Measurements from ENCODE around the gene SPATA31D3.

The SPATA31D3 gene

DNA sequence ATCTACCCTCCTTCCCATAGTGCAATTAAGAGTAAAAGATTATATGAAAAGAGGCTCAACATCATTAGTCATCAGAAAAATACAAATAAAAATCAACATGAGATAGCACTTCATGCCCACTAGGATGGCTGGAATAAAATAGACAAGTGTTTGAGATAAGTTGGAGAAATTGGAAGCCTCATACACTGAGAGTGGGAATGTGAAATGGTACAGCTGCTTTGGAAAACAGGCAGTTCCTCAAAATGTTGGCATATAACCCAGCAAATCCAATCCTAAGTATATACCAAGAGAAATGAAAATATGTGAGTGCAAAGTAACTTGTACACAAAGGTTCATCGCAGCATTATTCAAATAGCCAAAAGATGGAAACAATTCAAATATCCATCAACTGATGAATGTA, 9.8 kb downstream of the SPATA31D3 start:
- Mint-ChIP-seq H3K4me1 (no peaks in the 10 kb centered on the region), H3K36me3 (ENCODE audit: low read depth) (peaks cover 15% of the 10 kb centered on the region), H3K4me3 (no peak overlapping the region), H3K27me3 (ENCODE audit: low read depth, poor library complexity) (peaks cover 15% of the 10 kb centered on the region), H3K27ac (no peak overlapping the region), H3K9me3 (peaks cover 48% of the 10 kb centered on the region)
- no peak for DNase-seq
- TF ChIP-seq, protein P1, sequence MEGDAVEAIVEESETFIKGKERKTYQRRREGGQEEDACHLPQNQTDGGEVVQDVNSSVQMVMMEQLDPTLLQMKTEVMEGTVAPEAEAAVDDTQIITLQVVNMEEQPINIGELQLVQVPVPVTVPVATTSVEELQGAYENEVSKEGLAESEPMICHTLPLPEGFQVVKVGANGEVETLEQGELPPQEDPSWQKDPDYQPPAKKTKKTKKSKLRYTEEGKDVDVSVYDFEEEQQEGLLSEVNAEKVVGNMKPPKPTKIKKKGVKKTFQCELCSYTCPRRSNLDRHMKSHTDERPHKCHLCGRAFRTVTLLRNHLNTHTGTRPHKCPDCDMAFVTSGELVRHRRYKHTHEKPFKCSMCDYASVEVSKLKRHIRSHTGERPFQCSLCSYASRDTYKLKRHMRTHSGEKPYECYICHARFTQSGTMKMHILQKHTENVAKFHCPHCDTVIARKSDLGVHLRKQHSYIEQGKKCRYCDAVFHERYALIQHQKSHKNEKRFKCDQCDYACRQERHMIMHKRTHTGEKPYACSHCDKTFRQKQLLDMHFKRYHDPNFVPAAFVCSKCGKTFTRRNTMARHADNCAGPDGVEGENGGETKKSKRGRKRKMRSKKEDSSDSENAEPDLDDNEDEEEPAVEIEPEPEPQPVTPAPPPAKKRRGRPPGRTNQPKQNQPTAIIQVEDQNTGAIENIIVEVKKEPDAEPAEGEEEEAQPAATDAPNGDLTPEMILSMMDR (IDR thresholded peaks at IDR 0.05): no peak

DNA sequence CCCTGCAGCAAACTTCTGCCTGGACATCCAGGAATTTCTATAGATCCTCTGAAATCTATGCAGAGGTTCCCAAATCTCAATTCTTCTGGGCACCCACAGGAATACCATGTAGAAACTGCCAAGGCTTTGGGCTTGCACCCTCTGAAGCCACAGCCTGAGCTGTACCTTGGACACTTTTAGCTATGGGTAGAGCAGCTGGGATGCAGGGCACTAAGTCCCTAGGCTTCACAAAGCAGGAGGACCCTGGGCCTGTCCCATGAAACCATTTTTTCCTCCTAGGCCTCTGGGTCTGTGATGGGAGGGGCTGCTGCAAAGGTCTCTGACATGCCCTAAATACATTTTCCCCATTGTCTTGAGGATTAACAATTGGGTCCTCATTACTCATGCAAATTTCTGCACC, 12.3 kb downstream of the SPATA31D3 start:
- Mint-ChIP-seq H3K27me3 (ENCODE audit: low read depth, poor library complexity) (peaks cover 5% of the 10 kb centered on the region), H3K27ac (no peak overlapping the region), H3K9me3 (peaks cover 48% of the 10 kb centered on the region), H3K4me1 (no peaks in the 10 kb centered on the region), H3K4me3 (no peak overlapping the region), H3K36me3 (ENCODE audit: low read depth) (peaks cover 15% of the 10 kb centered on the region)
- TF ChIP-seq, protein P1 (IDR thresholded peaks at IDR 0.05): no peak
- no peak for DNase-seq

DNA sequence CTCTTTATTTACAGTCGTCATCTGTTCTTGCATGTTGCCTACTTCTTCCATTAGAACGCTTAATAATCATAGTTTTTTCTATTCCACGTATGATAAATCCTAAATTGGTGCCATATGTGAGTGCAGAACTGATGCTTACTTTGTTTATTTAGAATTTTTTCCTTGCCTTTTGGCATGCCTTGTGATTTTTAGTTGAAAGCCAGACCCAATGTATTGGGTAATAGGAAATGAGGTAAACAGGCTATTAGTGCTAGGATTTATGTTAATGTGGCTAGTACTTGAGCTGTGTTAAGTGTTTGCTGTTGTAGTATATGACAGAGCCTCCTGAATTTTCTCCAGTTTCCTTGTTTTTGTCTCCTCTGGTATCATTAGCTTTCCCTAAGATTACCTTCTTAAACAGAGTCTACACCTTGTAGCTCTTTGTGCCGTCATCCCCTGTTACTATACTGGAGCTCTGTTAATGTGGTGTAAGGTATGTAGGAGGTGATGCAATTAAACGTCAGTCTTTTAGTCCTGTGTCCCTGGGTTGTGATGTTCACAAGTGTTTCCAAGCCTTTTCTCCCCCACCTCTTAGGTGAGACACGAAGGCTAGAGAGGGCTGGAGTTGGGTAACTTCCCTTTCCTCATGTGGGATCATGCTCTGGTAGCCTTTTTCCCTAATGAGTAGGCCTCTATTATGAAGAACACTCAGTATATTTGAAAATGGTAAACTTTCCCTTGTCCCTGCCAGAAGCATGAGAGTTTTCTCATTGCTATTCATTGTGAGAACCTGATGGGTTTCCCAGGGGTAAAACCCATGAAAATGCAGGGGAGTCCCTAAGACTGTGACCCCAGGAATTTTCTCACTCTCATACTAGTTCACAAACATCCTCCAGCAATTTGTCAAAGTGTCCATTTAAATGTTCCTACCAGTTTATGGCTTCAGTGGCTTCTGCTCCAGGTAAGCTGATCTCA, 21.2 kb downstream of the SPATA31D3 start:
- no peaks in the 10 kb centered on the region for H3K36me3 Mint-ChIP-seq (ENCODE audit: low read depth)
- no peak for DNase-seq

DNA sequence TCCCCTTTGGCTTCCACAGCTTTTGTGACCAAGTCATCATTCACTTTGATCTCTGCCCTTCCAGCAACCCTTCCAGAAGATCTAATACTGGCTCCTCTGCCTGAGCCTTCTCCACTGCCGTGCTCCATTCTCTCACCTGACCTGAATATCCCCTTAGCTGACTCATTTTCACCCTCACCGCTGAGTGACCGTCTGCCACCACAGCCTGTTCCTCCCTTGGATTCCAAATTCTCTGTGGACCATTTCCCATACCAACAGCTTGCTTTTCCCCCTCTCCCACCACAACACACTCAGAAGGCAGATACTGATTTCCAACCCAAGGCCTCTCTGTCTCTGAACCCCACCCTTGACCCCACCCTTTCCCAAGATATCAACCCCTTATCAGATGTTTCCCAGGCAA, 24.7 kb downstream of the SPATA31D3 start:
- peaks cover 21% of the 10 kb centered on the region for H3K9me3 Mint-ChIP-seq
- no peaks in the 10 kb centered on the region for H3K27me3 Mint-ChIP-seq (ENCODE audit: low read depth, poor library complexity)
- no peaks in the 10 kb centered on the region for H3K36me3 Mint-ChIP-seq (ENCODE audit: low read depth)
- H3K4me1 Mint-ChIP-seq: no peaks in the 10 kb centered on the region
- TF ChIP-seq, protein P1 (IDR thresholded peaks at IDR 0.05): no peak
- DNase-seq: no peak
- no peak overlapping the region for H3K4me3 Mint-ChIP-seq
- no peak overlapping the region for H3K27ac Mint-ChIP-seq

More for the DNA sequence above, 21.2 kb downstream of the SPATA31D3 start:
- Mint-ChIP-seq H3K27ac (no peak overlapping the region), H3K27me3 (ENCODE audit: low read depth, poor library complexity) (no peaks in the 10 kb centered on the region), H3K4me1 (no peaks in the 10 kb centered on the region), H3K4me3 (no peak overlapping the region), H3K9me3 (peaks cover 21% of the 10 kb centered on the region)
- TF ChIP-seq, protein P1 (IDR thresholded peaks at IDR 0.05): no peak

DNA sequence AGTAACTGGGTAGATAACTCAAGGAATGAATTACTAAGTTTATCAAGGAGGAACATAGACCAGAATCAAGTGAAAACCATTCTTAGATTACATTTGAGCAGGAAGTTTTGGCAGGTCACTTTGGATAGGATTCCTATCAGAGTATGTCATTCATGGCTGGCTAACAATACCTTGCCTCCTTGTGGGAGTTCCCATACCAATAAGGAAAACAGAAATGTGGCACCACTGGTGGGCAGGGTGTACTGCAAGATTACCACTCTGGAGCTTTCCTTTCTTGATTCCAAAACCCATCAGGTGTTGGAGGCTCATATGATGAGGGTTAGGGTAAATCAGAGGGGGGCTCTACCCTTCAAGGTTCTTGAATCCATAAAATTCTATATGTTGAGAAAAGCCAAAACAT, 26.7 kb downstream of the SPATA31D3 start:
- no peaks in the 10 kb centered on the region for H3K36me3 Mint-ChIP-seq (ENCODE audit: low read depth)
- DNase-seq: no peak
- TF ChIP-seq, protein P1 (IDR thresholded peaks at IDR 0.05): no peak
- H3K27ac Mint-ChIP-seq: no peak overlapping the region
- H3K4me1 Mint-ChIP-seq: no peaks in the 10 kb centered on the region
- peaks cover 24% of the 10 kb centered on the region for H3K9me3 Mint-ChIP-seq
- no peaks in the 10 kb centered on the region for H3K27me3 Mint-ChIP-seq (ENCODE audit: low read depth, poor library complexity)
- H3K4me3 Mint-ChIP-seq: no peak overlapping the region

DNA sequence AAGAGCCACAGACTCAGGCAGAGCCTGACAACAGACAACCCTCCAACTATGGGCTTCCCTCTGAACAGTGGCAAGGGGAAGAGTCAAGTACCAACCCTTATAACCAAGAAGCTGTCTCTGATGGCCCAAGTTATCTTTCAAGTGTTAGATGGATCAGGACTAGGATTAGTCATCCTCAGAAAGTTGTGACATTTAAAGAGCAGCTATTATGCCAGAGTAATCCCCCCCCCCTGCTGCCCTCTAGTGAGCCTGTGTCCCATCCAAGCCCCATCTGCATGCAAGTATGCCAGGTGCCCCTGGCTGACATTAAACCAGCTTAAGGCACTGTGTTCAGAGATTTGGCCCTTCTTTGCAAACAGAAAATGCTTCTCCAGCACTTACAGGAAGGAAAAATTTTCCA, 28.4 kb downstream of the SPATA31D3 start:
- H3K36me3 Mint-ChIP-seq (ENCODE audit: low read depth): no peaks in the 10 kb centered on the region
- H3K27ac Mint-ChIP-seq: no peak overlapping the region
- no peaks in the 10 kb centered on the region for H3K4me1 Mint-ChIP-seq
- peaks cover 2% of the 10 kb centered on the region for H3K27me3 Mint-ChIP-seq (ENCODE audit: low read depth, poor library complexity)
- TF ChIP-seq, protein P1 (IDR thresholded peaks at IDR 0.05): no peak
- no peak for DNase-seq
- peaks cover 13% of the 10 kb centered on the region for H3K9me3 Mint-ChIP-seq
- H3K4me3 Mint-ChIP-seq: no peak overlapping the region

Measured in nephron progenitor cell (in vitro differentiated cells).